ENCODE data around the gene ACTR10.
A peak's percentile ranks its signal among the peaks of the same experiment; 100 is the strongest.

The ACTR10 gene

DNA sequence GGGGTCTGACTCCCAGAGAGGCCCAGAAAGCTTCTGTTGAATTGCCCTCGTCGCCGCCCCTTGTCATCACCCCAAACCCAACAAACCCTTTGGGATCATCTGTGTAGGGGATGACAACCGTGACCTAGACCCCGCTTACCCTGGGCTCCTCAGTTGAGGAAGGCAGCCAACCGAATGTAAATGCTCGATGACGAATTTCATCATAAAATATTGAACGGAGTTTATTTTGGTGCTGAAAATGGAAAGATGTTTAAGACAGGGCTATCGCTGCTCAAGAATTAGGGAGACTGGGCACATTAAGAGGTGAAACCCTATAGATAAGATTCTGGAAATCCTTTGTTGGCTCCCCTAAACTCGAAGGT, 512 bp downstream of the ACTR10 start:
- DNase-seq: no peak
- H2BK12ac ChIP-seq (ENCODE audit: low read length): no peak overlapping the region
- peak overlapping the region; percentile 96 for H4K8ac ChIP-seq (ENCODE audit: low read depth, low read length)
- H3K9me3 ChIP-seq (ENCODE audit: insufficient read depth, low read depth, low read length): no peaks in the 10 kb centered on the region
- no peaks in the 10 kb centered on the region for H3K27me3 ChIP-seq (ENCODE audit: insufficient read depth, low read length)
- peak overlapping the region; percentile 78 for H3K27ac ChIP-seq (ENCODE audit: low read depth, low read length)
- H2AK5ac ChIP-seq (ENCODE audit: low read length): no peak overlapping the region
- peak overlapping the region; percentile 95 for H4K12ac ChIP-seq (ENCODE audit: low read depth, low read length)
- H3K4me1 ChIP-seq (ENCODE audit: control insufficient read depth in 1 of 2, insufficient read depth in 2 of 2, low read length in 2 of 2): peaks cover 0 to 2% of the 10 kb centered on the region in 2 experiments
- H2BK5ac ChIP-seq (ENCODE audit: low read depth, low read length, poor library complexity): no peak overlapping the region
- H3K14ac ChIP-seq (ENCODE audit: low read length): peak overlapping the region; percentile 99
- no CpG with 5 or more reads among the region's 11 CpGs for WGBS (ENCODE audit: extremely low coverage, insufficient coverage, insufficient read length)
- peak overlapping the region; percentile 76 for H3K4me2 ChIP-seq (ENCODE audit: low read length)
- H4K91ac ChIP-seq (ENCODE audit: low read depth, low read length): no peak overlapping the region
- peak overlapping the region; percentile 99 for H2AFZ ChIP-seq (ENCODE audit: insufficient read depth, low read length, poor library complexity)
- H3K79me2 ChIP-seq (ENCODE audit: control insufficient read depth, insufficient read depth, low read length, poor library complexity): peaks cover 10% of the 10 kb centered on the region
- H3K4ac ChIP-seq (ENCODE audit: low read depth, low read length): peak overlapping the region; percentile 43
- H2BK120ac ChIP-seq (ENCODE audit: insufficient read depth, low read length, poor library complexity): no peak overlapping the region
- no peak overlapping the region for H3K23ac ChIP-seq (ENCODE audit: low read length)
- peaks cover 1 to 3% of the 10 kb centered on the region in 2 experiments for H3K36me3 ChIP-seq (ENCODE audit: control insufficient read depth in 1 of 2, insufficient read depth in 2 of 2, low read length in 2 of 2)
- peak overlapping the region; percentile 90 for H3K4me3 ChIP-seq (ENCODE audit: low read depth, low read length)
- peaks cover 10% of the 10 kb centered on the region for H3K79me1 ChIP-seq (ENCODE audit: low read length)
- H3K9ac ChIP-seq (ENCODE audit: low read length): peak overlapping the region; percentile 85
- H3K18ac ChIP-seq (ENCODE audit: low read length): peak overlapping the region; percentile 97

DNA sequence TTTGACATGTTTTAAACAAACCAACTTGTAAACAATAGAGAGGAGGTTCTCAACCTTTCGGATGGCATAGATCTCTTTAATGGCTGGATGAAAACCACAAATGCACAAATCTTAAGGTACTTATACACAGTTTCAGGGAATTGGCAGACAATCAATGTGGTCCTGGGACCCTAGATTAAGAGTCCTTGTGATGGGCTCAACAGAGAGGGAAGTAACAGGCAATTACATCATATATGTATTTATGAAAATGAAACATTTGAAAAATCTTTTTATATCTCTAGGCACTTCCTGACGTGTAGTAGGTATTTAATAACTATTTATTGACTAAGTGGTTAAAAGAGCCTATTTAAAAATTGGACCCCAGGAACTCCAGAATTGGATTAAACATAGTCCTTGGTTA, 897 bp downstream of the ACTR10 start:
- no peak overlapping the region for H2BK120ac ChIP-seq (ENCODE audit: insufficient read depth, low read length, poor library complexity)
- no peak overlapping the region for H3K4me3 ChIP-seq (ENCODE audit: low read depth, low read length)
- no peaks in the 10 kb centered on the region for H3K27me3 ChIP-seq (ENCODE audit: insufficient read depth, low read length)
- no peak overlapping the region for H4K91ac ChIP-seq (ENCODE audit: low read depth, low read length)
- peak overlapping the region; percentile 76 for H3K4me2 ChIP-seq (ENCODE audit: low read length)
- no peak overlapping the region for H4K8ac ChIP-seq (ENCODE audit: low read depth, low read length)
- H3K14ac ChIP-seq (ENCODE audit: low read length): no peak overlapping the region
- H3K27ac ChIP-seq (ENCODE audit: low read depth, low read length): no peak overlapping the region
- no peak overlapping the region for H2BK5ac ChIP-seq (ENCODE audit: low read depth, low read length, poor library complexity)
- H2AFZ ChIP-seq (ENCODE audit: insufficient read depth, low read length, poor library complexity): no peak overlapping the region
- H3K9ac ChIP-seq (ENCODE audit: low read length): no peak overlapping the region
- no peak overlapping the region for H3K23ac ChIP-seq (ENCODE audit: low read length)
- H4K12ac ChIP-seq (ENCODE audit: low read depth, low read length): no peak overlapping the region
- H2AK5ac ChIP-seq (ENCODE audit: low read length): no peak overlapping the region
- WGBS (ENCODE audit: extremely low coverage, insufficient coverage, insufficient read length): no CpG with 5 or more reads among the region's 2 CpGs
- H3K9me3 ChIP-seq (ENCODE audit: insufficient read depth, low read depth, low read length): no peaks in the 10 kb centered on the region
- H3K4ac ChIP-seq (ENCODE audit: low read depth, low read length): no peak overlapping the region
- no peak overlapping the region for H2BK12ac ChIP-seq (ENCODE audit: low read length)
- H3K18ac ChIP-seq (ENCODE audit: low read length): no peak overlapping the region
- H3K36me3 ChIP-seq (ENCODE audit: control insufficient read depth in 1 of 2, insufficient read depth in 2 of 2, low read length in 2 of 2): peaks cover 1 to 3% of the 10 kb centered on the region in 2 experiments
- peaks cover 10% of the 10 kb centered on the region for H3K79me2 ChIP-seq (ENCODE audit: control insufficient read depth, insufficient read depth, low read length, poor library complexity)
- H3K79me1 ChIP-seq (ENCODE audit: low read length): peaks cover 10% of the 10 kb centered on the region
- peaks cover 0 to 2% of the 10 kb centered on the region in 2 experiments for H3K4me1 ChIP-seq (ENCODE audit: control insufficient read depth in 1 of 2, insufficient read depth in 2 of 2, low read length in 2 of 2)
- DNase-seq: no peak

DNA sequence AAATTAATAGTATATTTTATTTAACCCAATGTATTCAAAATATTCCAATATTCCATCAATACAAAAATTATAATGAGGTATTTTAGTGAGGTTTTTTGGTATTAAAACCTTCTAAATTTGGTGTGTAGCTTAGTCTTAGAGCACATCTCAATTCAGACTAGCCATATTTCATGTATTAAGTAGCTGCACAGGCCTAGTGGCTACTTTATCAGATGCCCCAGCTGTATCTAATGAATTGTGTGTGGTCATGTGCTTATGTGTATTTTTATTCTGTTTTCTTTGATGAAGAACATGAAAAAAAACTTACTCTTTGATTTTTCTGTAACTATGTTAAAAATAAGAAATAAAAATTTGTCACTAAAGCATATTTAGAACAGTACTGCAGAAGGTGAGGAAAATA, 13.2 kb downstream of the ACTR10 start:
- no peak for DNase-seq

DNA sequence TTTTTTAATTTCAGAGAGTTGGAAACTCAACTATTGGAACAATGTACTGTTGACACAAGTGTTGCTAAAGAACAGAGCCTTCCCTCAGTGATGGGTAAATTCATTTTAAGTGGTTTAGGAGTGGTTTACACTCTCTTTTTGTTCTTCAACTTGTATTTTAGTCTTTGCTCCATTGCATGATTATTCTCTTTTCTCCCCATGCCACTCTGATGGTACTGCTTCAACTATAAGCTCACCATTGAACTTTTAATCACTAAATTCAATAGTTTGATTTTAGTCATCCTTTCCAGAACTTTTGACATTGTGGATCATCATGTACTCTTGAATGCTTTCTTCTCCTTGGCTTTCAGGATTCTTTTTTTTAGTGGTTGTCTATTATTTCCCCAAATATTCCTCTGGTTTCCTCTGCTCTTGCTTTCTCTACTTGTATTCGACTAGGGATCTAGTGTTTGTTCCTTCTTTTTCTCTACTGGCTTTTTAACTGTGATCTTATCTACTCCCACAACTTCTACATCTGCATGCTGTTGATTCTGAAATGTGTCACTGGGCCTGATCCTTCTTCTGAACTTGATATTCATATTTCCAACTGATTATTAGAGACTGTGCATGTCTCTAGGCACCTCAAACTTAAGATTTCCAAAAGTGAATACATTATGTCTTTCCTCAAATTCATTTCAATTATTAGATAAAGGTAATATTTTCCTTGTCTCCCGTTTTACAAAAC, 15.4 kb downstream of the ACTR10 start:
- Histone ChIP-seq H4K91ac (ENCODE audit: low read depth, low read length) (no peak overlapping the region), H3K9me3 (ENCODE audit: insufficient read depth, low read depth, low read length) (no peaks in the 10 kb centered on the region), H3K4ac (ENCODE audit: low read depth, low read length) (no peak overlapping the region), H3K9ac (ENCODE audit: low read length) (no peak overlapping the region), H3K36me3 (ENCODE audit: control insufficient read depth in 1 of 2, insufficient read depth in 2 of 2, low read length in 2 of 2) (peaks cover 8 to 15% of the 10 kb centered on the region in 2 experiments), H3K79me2 (ENCODE audit: control insufficient read depth, insufficient read depth, low read length, poor library complexity) (no peaks in the 10 kb centered on the region), H2BK120ac (ENCODE audit: insufficient read depth, low read length, poor library complexity) (no peak overlapping the region), H3K18ac (ENCODE audit: low read length) (no peak overlapping the region), H2AK5ac (ENCODE audit: low read length) (no peak overlapping the region), H3K27me3 (ENCODE audit: insufficient read depth, low read length) (no peaks in the 10 kb centered on the region), H3K4me1 (ENCODE audit: control insufficient read depth in 1 of 2, insufficient read depth in 2 of 2, low read length in 2 of 2) (no peaks in the 10 kb centered on the region), H2AFZ (ENCODE audit: insufficient read depth, low read length, poor library complexity) (no peak overlapping the region), H4K12ac (ENCODE audit: low read depth, low read length) (no peak overlapping the region), H3K27ac (ENCODE audit: low read depth, low read length) (no peak overlapping the region), H3K14ac (ENCODE audit: low read length) (no peak overlapping the region), H3K4me2 (ENCODE audit: low read length) (no peak overlapping the region), H2BK5ac (ENCODE audit: low read depth, low read length, poor library complexity) (no peak overlapping the region), H4K8ac (ENCODE audit: low read depth, low read length) (no peak overlapping the region), H2BK12ac (ENCODE audit: low read length) (no peak overlapping the region), H3K4me3 (ENCODE audit: low read depth, low read length) (no peak overlapping the region), H3K23ac (ENCODE audit: low read length) (no peak overlapping the region), H3K79me1 (ENCODE audit: low read length) (no peaks in the 10 kb centered on the region)
- WGBS (ENCODE audit: extremely low coverage, insufficient coverage, insufficient read length): no CpG with 5 or more reads among the region's 2 CpGs
- DNase-seq: no peak

More for the DNA sequence above, 13.2 kb downstream of the ACTR10 start:
- no peak overlapping the region for H2BK5ac ChIP-seq (ENCODE audit: low read depth, low read length, poor library complexity)
- H3K79me2 ChIP-seq (ENCODE audit: control insufficient read depth, insufficient read depth, low read length, poor library complexity): no peaks in the 10 kb centered on the region
- no peak overlapping the region for H3K18ac ChIP-seq (ENCODE audit: low read length)
- no peak overlapping the region for H2BK12ac ChIP-seq (ENCODE audit: low read length)
- H3K4me2 ChIP-seq (ENCODE audit: low read length): no peak overlapping the region
- H3K27ac ChIP-seq (ENCODE audit: low read depth, low read length): no peak overlapping the region
- peaks cover 12 to 16% of the 10 kb centered on the region in 2 experiments for H3K36me3 ChIP-seq (ENCODE audit: control insufficient read depth in 1 of 2, insufficient read depth in 2 of 2, low read length in 2 of 2)
- no peak overlapping the region for H3K4ac ChIP-seq (ENCODE audit: low read depth, low read length)
- no peaks in the 10 kb centered on the region for H3K9me3 ChIP-seq (ENCODE audit: insufficient read depth, low read depth, low read length)
- no peak overlapping the region for H2BK120ac ChIP-seq (ENCODE audit: insufficient read depth, low read length, poor library complexity)
- H4K91ac ChIP-seq (ENCODE audit: low read depth, low read length): no peak overlapping the region
- H3K79me1 ChIP-seq (ENCODE audit: low read length): no peaks in the 10 kb centered on the region
- H3K9ac ChIP-seq (ENCODE audit: low read length): no peak overlapping the region
- H2AFZ ChIP-seq (ENCODE audit: insufficient read depth, low read length, poor library complexity): no peak overlapping the region
- H4K12ac ChIP-seq (ENCODE audit: low read depth, low read length): no peak overlapping the region
- H3K27me3 ChIP-seq (ENCODE audit: insufficient read depth, low read length): no peaks in the 10 kb centered on the region
- H3K4me3 ChIP-seq (ENCODE audit: low read depth, low read length): no peak overlapping the region
- H3K23ac ChIP-seq (ENCODE audit: low read length): no peak overlapping the region
- H3K4me1 ChIP-seq (ENCODE audit: control insufficient read depth in 1 of 2, insufficient read depth in 2 of 2, low read length in 2 of 2): no peaks in the 10 kb centered on the region
- H4K8ac ChIP-seq (ENCODE audit: low read depth, low read length): no peak overlapping the region
- H3K14ac ChIP-seq (ENCODE audit: low read length): no peak overlapping the region
- H2AK5ac ChIP-seq (ENCODE audit: low read length): no peak overlapping the region
